ENCODE measurements around the gene LRMDA. TPM values are rescaled to one million over a fixed set of nuclear protein-coding genes. Genes with fewer than 3 reads are reported as not detected.

The LRMDA gene
- total and polyA plus RNA-seq, 2 of the 8 experiments (the other 6 are each of a cell fraction or from before 2014, with no cell fraction given): 0.86 to 2.8 TPM

DNA sequence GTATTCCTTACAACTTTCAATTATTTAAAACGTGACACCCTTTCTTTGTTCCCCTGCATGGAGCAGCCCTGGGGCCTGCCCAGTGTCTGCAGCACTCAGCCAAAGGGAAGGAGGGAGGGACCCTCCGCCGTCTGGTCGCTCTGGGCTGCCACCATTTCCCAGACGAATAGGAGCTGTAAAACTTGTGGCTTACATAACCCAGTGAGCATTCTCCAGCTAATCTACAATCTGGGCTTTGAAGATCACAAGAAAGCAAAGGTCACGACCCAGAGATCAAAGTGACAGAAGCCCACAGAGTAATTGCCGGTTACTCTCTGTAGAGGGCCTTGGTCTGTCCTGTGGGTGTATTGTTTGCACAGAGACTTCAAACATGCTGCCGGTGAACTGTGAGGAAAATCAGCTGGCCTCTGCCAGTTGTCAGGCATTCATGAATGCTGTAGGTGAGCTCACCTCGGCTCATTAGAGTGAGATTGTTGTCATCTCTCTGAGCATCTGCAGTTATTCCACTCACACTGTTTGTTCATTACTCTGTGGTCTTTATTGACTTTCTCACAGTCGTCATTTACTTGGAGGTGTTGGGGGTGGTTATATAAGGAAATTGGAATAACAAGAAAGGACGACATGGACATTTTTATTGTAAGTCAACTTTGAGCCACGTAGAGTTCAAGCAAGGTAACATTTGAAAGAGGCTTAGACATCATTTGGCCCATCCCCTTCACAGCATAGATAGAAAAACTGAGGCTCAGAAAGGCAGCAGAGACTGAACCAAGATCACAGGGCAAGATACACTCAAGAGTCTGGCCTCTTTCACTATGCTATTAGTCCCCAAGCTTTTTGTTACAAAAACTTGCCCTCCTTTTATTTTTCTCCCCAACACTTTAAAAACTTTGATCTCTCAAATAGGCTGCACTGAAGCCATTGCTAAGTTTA, 619.8 kb downstream of the LRMDA start:
- H3K4me1 ChIP-seq (replicated peaks in 1 of 4; ENCODE audit: control insufficient read depth in 3 of 4, insufficient read depth in 4 of 4, low read length in 3 of 4): no peaks in the 10 kb centered on the region
- no peak overlapping the region for H3K4me3 ChIP-seq (ENCODE audit: extremely low read depth in 1 of 4, insufficient read depth in 2 of 4, low read depth in 3 of 4, low read length in 4 of 4)
- no peaks in the 10 kb centered on the region for H3K36me3 ChIP-seq (ENCODE audit: control insufficient read depth in 2 of 4, insufficient read depth in 4 of 4, low read length in 3 of 4)
- H3K23ac ChIP-seq (ENCODE audit: insufficient read length): no peak overlapping the region
- FAIRE-seq (no peak), DNase-seq (ENCODE audit: low read depth in 1 of 2, low spot score in 2 of 2) (no peak)
- H2BK15ac ChIP-seq (ENCODE audit: low read length): no peak overlapping the region
- no peak overlapping the region for H3K27ac ChIP-seq (ENCODE audit: low read depth, low read length)
- no peak overlapping the region for H4K5ac ChIP-seq (ENCODE audit: insufficient read length, low read depth, low read length)
- H3K4ac ChIP-seq (replicated peaks; ENCODE audit: insufficient read length, low read depth, low read length): no peak overlapping the region
- no peak overlapping the region for H3K9ac ChIP-seq (replicated peaks in 1 of 4; ENCODE audit: extremely low read depth in 1 of 4, low read depth in 3 of 4, low read length in 3 of 4)
- ChIA-PET POLR2A (ENCODE audit: partially characterized antibody) (interaction anchor here (1.0 kb wide), 1 partner anchor 9 kb away, joined by 3 read pairs; no protein-coding TSS in a partner anchor), CTCF (ENCODE audit: partially characterized antibody) (interaction anchor here (0.6 to 4.8 kb wide), 6 partner anchors 10 to 264 kb away, joined by 3 to 27 read pairs (median 6); no protein-coding TSS in a partner anchor)
- no peak overlapping the region for H3K18ac ChIP-seq (ENCODE audit: extremely low read depth, low read length)
- H3K79me2 ChIP-seq (ENCODE audit: control insufficient read depth in 1 of 2, insufficient read depth in 2 of 2, low read length in 2 of 2): no peaks in the 10 kb centered on the region
- no peaks in the 10 kb centered on the region for H3K23me2 ChIP-seq (ENCODE audit: low read depth, low read length)
- no peak overlapping the region for H4K8ac ChIP-seq (ENCODE audit: extremely low read depth, insufficient read depth, low read length)
- H3K79me1 ChIP-seq (ENCODE audit: low read depth, low read length): no peaks in the 10 kb centered on the region
- no peak overlapping the region for H2AFZ ChIP-seq (ENCODE audit: low read length)
- H3K9me3 ChIP-seq (ENCODE audit: insufficient read depth in 2 of 2, low read depth in 1 of 2, low read length in 1 of 2): peaks cover 9 to 10% of the 10 kb centered on the region in 2 experiments; a peak in 3 of 4 replicates
- peaks cover 0 to 1% (median 0%) of the 10 kb centered on the region in 4 experiments; a peak in 1 of 7 replicates for H3K27me3 ChIP-seq (replicated peaks in 1 of 4; ENCODE audit: control insufficient read depth in 3 of 4, extremely low read depth in 1 of 4, insufficient read depth in 3 of 4, low read length in 3 of 4)
- no peak overlapping the region for H2AK5ac ChIP-seq (ENCODE audit: low read depth, low read length)
- no peak overlapping the region for H3K56ac ChIP-seq (replicated peaks; ENCODE audit: insufficient read length, low read depth, low read length)
- H3K14ac ChIP-seq (ENCODE audit: insufficient read length): no peak overlapping the region
- H2BK5ac ChIP-seq (ENCODE audit: low read depth, low read length): no peak overlapping the region
- no peaks in the 10 kb centered on the region for H4K20me1 ChIP-seq (replicated peaks in 1 of 2; ENCODE audit: control insufficient read depth in 1 of 2, insufficient read depth in 2 of 2, low read length in 2 of 2)
- 72% methylated on average over 12 of the region's 12 CpGs; no CpG with 5 or more reads in 1 of the 2 experiments for WGBS, 2 experiments (ENCODE audit: extremely low coverage in 1 of 2, insufficient coverage in 1 of 2, insufficient read length in 1 of 2, insufficient replicate concordance in 2 of 2, low coverage in 1 of 2, low lambda C conversion rate in 2 of 2, missing lambda C conversion rate in 1 of 2)
- no peak overlapping the region for H2BK20ac ChIP-seq (ENCODE audit: low read length)
- no peak overlapping the region for H4K91ac ChIP-seq (replicated peaks; ENCODE audit: insufficient read length, low read length)
- no peak overlapping the region for H2BK12ac ChIP-seq (ENCODE audit: low read depth, low read length)
- no peak overlapping the region for H3K4me2 ChIP-seq (ENCODE audit: insufficient read depth in 1 of 2, low read depth in 2 of 2, low read length in 2 of 2)
- no peak overlapping the region for H2BK120ac ChIP-seq (replicated peaks; ENCODE audit: low read depth, low read length)
- TF ChIP-seq SIX5 (IDR thresholded peaks at IDR 0.05; ENCODE audit: low read depth, low read length): no peak
- no peak for TF ChIP-seq POLR2AphosphoS5 (IDR thresholded peaks at IDR 0.05; ENCODE audit: low read depth, low read length)
- no peak for TF ChIP-seq SP4 (IDR thresholded peaks at IDR 0.05; ENCODE audit: low read length)
- TF ChIP-seq CBX5 (IDR thresholded peaks at IDR 0.05; ENCODE audit: low read depth, low read length): no peak
- TF ChIP-seq EP300 (IDR thresholded peaks at IDR 0.05; ENCODE audit: borderline replicate concordance in 1 of 2, low read depth in 2 of 2, low read length in 2 of 2): no peak
- no peak for TF ChIP-seq TEAD4 (IDR thresholded peaks at IDR 0.05; ENCODE audit: low read depth, low read length)
- TF ChIP-seq MAFK (IDR thresholded peaks at IDR 0.05; ENCODE audit: low read depth, low read length): no peak
